IPS-18a (cell line): ENCODE data around the gene NPFF.
"Not testable (repeated sequence)": the region's sequence is repeated elsewhere in the genome, so short reads cannot be mapped to it uniquely, and the experiment has no call there.

Experiments used
- H3K27ac ChIP-seq: one replicate; pipeline ENCODE4 v1.5.1; 2013; ENCODE audit warnings: low read length
- H3K27me3 ChIP-seq: one replicate; pipeline ENCODE4 v1.6.1; 2013; ENCODE audit warnings: mild to moderate bottlenecking, low read length; ENCODE audit not compliant: control insufficient read depth, insufficient read depth
- H3K36me3 ChIP-seq: one replicate; pipeline ENCODE4 v1.6.1; 2013; ENCODE audit warnings: low read depth, low read length; ENCODE audit not compliant: control insufficient read depth
- H3K4me1 ChIP-seq: one replicate; pipeline ENCODE4 v1.6.1; 2013; ENCODE audit warnings: low read depth, low read length; ENCODE audit not compliant: control insufficient read depth
- H3K4me3 ChIP-seq: one replicate; pipeline ENCODE4 v1.5.1; 2013; ENCODE audit warnings: low read length
- H3K9ac ChIP-seq: one replicate; pipeline ENCODE4 v1.6.1; 2013; ENCODE audit warnings: mild to moderate bottlenecking, low read length, moderate library complexity
- H3K9me3 ChIP-seq: one replicate; pipeline ENCODE4 v1.6.1; 2013; ENCODE audit warnings: low read depth, low read length; ENCODE audit not compliant: control insufficient read depth

NPFF gene

GRCh38 chr12:53506881-53507602 is at the start of gene NPFF:
TSS of gene NPFF (minus strand) at chr12:53507484. CDS start at chr12:53507474, 10 bp downstream.
- Histone ChIP-seq H3K27me3 (no peaks in the 10 kb centered on the region), H3K36me3 (peaks cover 24% of the 10 kb centered on the region), H3K9ac (no peak within 1 kb of the TSS), H3K4me3 (no peak within 1 kb of the TSS), H3K4me1 (peaks cover under 1% of the 10 kb centered on the region), H3K9me3 (no peaks in the 10 kb centered on the region), H3K27ac (no peak within 1 kb of the TSS)

- no peak overlapping the region for H3K27ac ChIP-seq
- H3K4me1 ChIP-seq, result no peaks in the 10 kb centered on the region
- H3K27me3 ChIP-seq, result no peaks in the 10 kb centered on the region
- H3K4me3 ChIP-seq, result no peak overlapping the region
- H3K9me3 ChIP-seq, result no peaks in the 10 kb centered on the region
- no peak overlapping the region for H3K9ac ChIP-seq
- no peaks in the 10 kb centered on the region for H3K36me3 ChIP-seq
Observed at GRCh38 chr12:53552361-53553327, 45.4 kb upstream of the NPFF start.

- H3K27ac ChIP-seq, result no peak overlapping the region
- H3K9ac ChIP-seq, result no peak overlapping the region
- H3K4me3 ChIP-seq, result no peak overlapping the region
- no peaks in the 10 kb centered on the region for H3K27me3 ChIP-seq
- H3K36me3 ChIP-seq, result no peaks in the 10 kb centered on the region
- H3K9me3 ChIP-seq, result no peaks in the 10 kb centered on the region
- H3K4me1 ChIP-seq, result no peaks in the 10 kb centered on the region
Observed at GRCh38 chr12:53551889-53552291, 44.6 kb upstream of the NPFF start.

GRCh38 chr12:53550595-53550994 is 43.3 kb upstream of the NPFF start:
- Histone ChIP-seq H3K4me3 (no peak overlapping the region), H3K9me3 (no peaks in the 10 kb centered on the region), H3K4me1 (no peaks in the 10 kb centered on the region), H3K36me3 (no peaks in the 10 kb centered on the region), H3K27ac (no peak overlapping the region), H3K27me3 (no peaks in the 10 kb centered on the region), H3K9ac (no peak overlapping the region)

GRCh38 chr12:53550131-53550530 is 42.8 kb upstream of the NPFF start:
- not testable (repeated sequence) for H3K9me3 ChIP-seq, H3K9ac ChIP-seq, H3K4me1 ChIP-seq, H3K36me3 ChIP-seq, H3K27me3 ChIP-seq, H3K4me3 ChIP-seq, H3K27ac ChIP-seq

- H3K9ac ChIP-seq, H3K36me3 ChIP-seq, H3K4me3 ChIP-seq, H3K27me3 ChIP-seq, H3K27ac ChIP-seq, H3K9me3 ChIP-seq, H3K4me1 ChIP-seq: not testable (repeated sequence)
Observed at GRCh38 chr12:53548354-53548753, 41.1 kb upstream of the NPFF start.

- Histone ChIP-seq H3K9me3 (no peaks in the 10 kb centered on the region), H3K4me3 (no peak overlapping the region), H3K27ac (no peak overlapping the region), H3K9ac (no peak overlapping the region), H3K36me3 (peaks cover 4% of the 10 kb centered on the region), H3K4me1 (peaks cover 4% of the 10 kb centered on the region), H3K27me3 (no peaks in the 10 kb centered on the region)
Observed at GRCh38 chr12:53543539-53543938, 36.3 kb upstream of the NPFF start.

- peaks cover 16% of the 10 kb centered on the region for H3K36me3 ChIP-seq
Observed at GRCh38 chr12:53539526-53539925, 32.2 kb upstream of the NPFF start.

GRCh38 chr12:53538209-53538689 is 31.0 kb upstream of the NPFF start:
- Histone ChIP-seq H3K9me3 (no peaks in the 10 kb centered on the region), H3K9ac (no peak overlapping the region), H3K4me3 (no peak overlapping the region), H3K27ac (no peak overlapping the region), H3K27me3 (no peaks in the 10 kb centered on the region), H3K36me3 (peaks cover 17% of the 10 kb centered on the region), H3K4me1 (no peaks in the 10 kb centered on the region)

More at GRCh38 chr12:53539526-53539925, 32.2 kb upstream of the NPFF start:
- Histone ChIP-seq H3K4me3 (no peak overlapping the region), H3K9me3 (no peaks in the 10 kb centered on the region), H3K27me3 (no peaks in the 10 kb centered on the region), H3K27ac (no peak overlapping the region), H3K4me1 (peaks cover 4% of the 10 kb centered on the region), H3K9ac (no peak overlapping the region)

- Histone ChIP-seq H3K9me3 (no peaks in the 10 kb centered on the region), H3K27me3 (no peaks in the 10 kb centered on the region), H3K27ac (no peak overlapping the region), H3K4me1 (no peaks in the 10 kb centered on the region), H3K36me3 (peaks cover 27% of the 10 kb centered on the region), H3K9ac (no peak overlapping the region), H3K4me3 (no peak overlapping the region)
Observed at GRCh38 chr12:53536962-53537361, 29.7 kb upstream of the NPFF start.

GRCh38 chr12:53533471-53533870 is 26.2 kb upstream of the NPFF start:
- Histone ChIP-seq H3K9ac (no peak overlapping the region), H3K27me3 (no peaks in the 10 kb centered on the region), H3K4me3 (no peak overlapping the region), H3K9me3 (no peaks in the 10 kb centered on the region), H3K27ac (no peak overlapping the region), H3K36me3 (peaks cover 28% of the 10 kb centered on the region), H3K4me1 (no peaks in the 10 kb centered on the region)
